HG03060 (cell line): ENCODE measurements around the gene EDC3.
A peak's percentile ranks its signal among the peaks of the same experiment; 100 is the strongest.
"Not testable (repeated sequence)": the region's sequence is repeated elsewhere in the genome, so short reads cannot be mapped to it uniquely, and the experiment has no call there.

ENCODE experiments used
- ATAC-seq: cut with Tn5 transposase; IDR thresholded peaks from one replicate; pipeline ENCODE4 v1.9.1; 2021; ENCODE audit warnings: low read depth, moderate number of reproducible peaks; ENCODE audit not compliant: unreplicated experiment

Gene EDC3

DNA sequence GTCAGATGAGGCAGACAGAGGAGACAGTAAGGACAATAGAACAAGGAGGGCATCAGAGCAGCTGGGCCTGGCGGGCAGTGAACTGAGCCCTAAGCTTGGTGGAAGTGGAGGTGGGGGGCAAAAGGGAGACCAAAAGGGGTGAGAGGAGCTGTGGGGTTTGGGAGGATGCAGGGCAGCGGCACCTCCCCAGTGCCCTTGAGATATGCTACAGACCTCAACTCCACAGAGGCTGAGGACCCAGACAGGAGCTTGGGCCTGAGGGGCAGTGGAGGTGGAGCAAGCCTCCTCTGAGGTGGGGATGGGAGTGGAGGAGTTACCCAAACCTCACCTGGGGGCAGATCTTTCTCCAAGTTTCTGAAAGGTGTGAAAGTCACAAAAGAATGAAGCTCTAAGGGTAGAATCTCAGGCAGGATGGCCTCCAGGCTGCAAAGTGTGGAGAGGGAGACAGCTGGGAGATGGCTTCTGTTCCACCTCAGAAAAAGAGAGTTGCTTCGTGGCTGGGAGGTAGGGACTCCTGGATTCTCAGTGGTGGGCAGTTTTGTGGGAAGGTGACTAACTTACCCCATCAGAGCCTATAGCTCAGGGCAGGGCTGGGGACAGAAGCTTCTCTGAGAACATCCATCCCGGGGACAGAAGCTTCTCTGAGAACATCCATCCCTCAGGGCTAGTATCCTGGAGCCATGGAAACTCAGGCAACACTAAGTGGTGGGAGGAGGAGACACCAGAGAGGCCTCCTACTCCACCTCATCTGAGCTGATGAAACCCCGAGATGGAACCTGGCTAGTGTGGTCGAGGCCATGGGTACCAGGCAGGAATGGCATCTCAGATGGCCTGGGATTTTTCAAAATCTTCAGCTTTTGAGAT lies 82.5 kb downstream of the EDC3 start:
- ATAC-seq = no peak

GRCh38 chr15:74612677-74613076 lies 83.1 kb downstream of the EDC3 start:
- no peak for ATAC-seq

- ATAC-seq = no peak
Measured at GRCh38 chr15:74611834-74612233, 84.0 kb downstream of the EDC3 start.

GRCh38 chr15:74611341-74611740 lies 84.5 kb downstream of the EDC3 start:
- ATAC-seq = no peak

DNA sequence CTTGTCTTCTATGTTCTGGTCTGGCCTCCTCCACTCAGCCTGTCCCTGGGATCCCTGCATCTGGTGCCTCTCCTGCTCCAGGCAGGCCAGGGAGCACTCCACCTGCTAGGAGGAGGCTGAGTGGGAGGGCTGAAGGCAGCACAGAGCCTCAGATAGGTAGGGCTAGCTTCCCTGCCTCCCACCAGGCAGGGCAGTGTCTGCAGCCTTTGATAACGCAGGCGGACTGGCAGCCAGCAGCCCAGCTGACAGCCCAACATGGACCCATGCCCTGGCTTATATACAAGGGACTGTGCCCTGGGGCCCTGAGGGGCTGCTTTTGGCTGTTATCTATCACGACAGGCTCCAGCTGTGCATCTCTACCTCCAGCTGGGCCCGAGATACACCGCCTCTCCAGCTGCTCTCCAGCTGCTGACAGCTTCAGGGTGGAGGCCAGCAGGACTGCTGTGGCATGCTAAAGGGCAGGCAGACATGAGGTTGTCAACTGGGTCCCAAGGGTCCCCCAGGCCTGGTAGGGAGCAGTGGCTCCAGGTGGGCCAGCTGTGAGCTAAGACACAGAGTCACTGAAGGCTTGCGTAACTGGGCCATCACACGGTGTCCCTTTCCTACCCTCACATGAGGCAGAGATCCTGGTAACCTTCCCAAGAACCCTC lies 85.4 kb downstream of the EDC3 start:
- no peak for ATAC-seq

DNA sequence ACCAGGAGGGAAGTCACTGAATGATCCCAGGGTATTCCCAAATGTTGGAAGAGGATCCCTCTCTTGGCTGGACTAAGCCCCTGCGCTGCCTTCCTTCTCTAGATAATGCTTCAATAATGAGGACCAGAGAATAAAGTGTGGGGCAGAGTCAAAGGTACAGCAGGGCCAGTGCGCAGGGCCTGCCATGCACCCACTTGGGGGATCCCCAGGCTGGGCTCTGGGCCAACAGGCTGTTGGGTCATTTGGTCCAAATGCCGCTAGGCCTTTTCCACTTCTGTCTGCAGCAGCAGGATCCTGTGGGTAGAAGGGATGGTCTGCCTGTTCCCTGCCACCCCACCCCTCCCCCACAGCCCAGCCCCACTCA lies 85.9 kb downstream of the EDC3 start:
- ATAC-seq = no peak

GRCh38 chr15:74608786-74609185 lies 87.0 kb downstream of the EDC3 start:
- ATAC-seq = no peak

DNA sequence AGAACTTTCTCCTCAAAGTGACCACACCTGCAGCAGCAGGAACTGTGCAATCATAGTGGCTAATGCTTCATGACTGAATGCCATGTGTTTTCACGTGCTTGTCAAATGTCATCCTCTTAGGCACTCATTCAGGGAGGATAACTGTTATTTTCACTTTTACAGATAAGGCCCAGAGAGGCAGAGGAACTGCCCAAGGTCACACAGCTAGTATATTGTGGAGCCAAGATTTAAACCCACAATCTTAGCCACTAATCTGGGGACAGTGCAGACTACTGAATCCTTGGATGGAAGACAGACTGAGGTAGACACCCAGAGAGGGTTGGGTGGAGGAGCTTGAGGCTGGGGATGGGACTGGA lies 90.1 kb downstream of the EDC3 start:
- no peak for ATAC-seq

- no peak for ATAC-seq
Measured at GRCh38 chr15:74604983-74605794, 90.6 kb downstream of the EDC3 start.

- no peak for ATAC-seq
Measured at GRCh38 chr15:74603789-74604705, 91.8 kb downstream of the EDC3 start.

DNA sequence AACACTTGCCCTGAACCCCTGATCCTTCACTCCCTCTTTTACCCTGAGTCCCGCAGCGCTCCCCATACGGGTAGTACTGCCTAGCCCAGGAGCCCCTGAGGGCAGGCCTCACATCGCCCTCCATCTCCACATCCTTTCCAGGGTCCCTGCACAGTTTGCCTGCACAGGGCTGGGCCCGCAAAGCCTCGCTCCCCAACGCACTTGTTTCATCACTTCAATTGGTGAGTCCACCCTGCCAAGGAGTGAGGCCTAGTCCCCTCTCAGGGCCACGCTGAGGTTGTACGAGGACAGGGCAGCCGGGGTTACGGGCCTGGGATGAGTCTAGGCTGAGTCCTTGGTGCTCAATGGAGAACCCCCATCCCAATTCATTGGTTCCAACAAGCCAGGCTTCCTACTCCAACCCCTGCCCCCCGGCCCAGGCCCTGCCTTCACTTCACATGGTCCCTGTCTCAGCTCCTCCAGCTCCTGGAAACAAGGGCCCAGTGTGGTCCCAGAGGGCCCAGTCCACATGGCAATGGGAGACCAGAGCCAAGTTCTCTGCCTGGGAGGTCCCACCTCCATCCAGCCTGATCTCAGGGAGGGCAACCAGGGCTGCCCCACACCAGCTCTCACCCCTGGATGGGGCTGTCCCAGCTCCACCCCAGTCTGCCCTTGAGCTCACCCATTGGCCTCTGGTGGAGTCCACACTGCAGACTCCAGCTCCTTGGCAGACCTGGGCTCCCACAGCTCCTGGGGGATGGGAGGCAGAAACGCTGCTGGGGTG lies 92.6 kb downstream of the EDC3 start:
- no peak for ATAC-seq

- no peak for ATAC-seq
Measured at GRCh38 chr15:74599156-74599555, 96.7 kb downstream of the EDC3 start.

- ATAC-seq = peak; percentile 75
Measured at GRCh38 chr15:74598126-74598842, 97.5 kb downstream of the EDC3 start.

GRCh38 chr15:74597146-74597705 lies 98.6 kb downstream of the EDC3 start:
- not testable (repeated sequence) for ATAC-seq

- ATAC-seq = not testable (repeated sequence)
Measured at GRCh38 chr15:74596736-74597135, 99.1 kb downstream of the EDC3 start.

GRCh38 chr15:74595271-74595670 lies 100.6 kb downstream of the EDC3 start:
- ATAC-seq = no peak

- no peak for ATAC-seq
Measured at GRCh38 chr15:74594455-74594854, 101.4 kb downstream of the EDC3 start.

GRCh38 chr15:74593122-74593521 lies 102.7 kb downstream of the EDC3 start:
- no peak for ATAC-seq

GRCh38 chr15:74592222-74592621 lies 103.6 kb downstream of the EDC3 start:
- no peak for ATAC-seq
